HL-60 (cell line): ENCODE data around the gene AAK1.

ENCODE experiments used
- DNase-seq, 2 experiments: peaks; one replicate each; pipeline ENCODE4 v3.0.0-alpha.2; 2010 to 2020; ENCODE audit warnings: low read depth in 1 of 2, low spot score in 1 of 2
- H3K27ac ChIP-seq: fragments of 250-450 bp; sonication (Bioruptor Pico); replicated peaks from 2 replicates; pipeline ENCODE4 v1.5.1; 2020; ENCODE audit warnings: mild to moderate bottlenecking, moderate library complexity
- H3K27me3 ChIP-seq: fragments of 250-450 bp; sonication (Bioruptor Pico); 2 replicates; pipeline ENCODE4 v1.5.1; 2021; ENCODE audit warnings: mild to moderate bottlenecking, moderate library complexity; ENCODE audit not compliant: insufficient read depth, poor library complexity, severe bottlenecking
- H3K4me3 ChIP-seq: replicated peaks from 2 replicates; pipeline ENCODE4 v1.5.1; 2011; ENCODE audit warnings: mild to moderate bottlenecking, control low read depth, low read length; ENCODE audit not compliant: insufficient read depth
- CTCF ChIP-seq: IDR thresholded peaks from one replicate; pipeline ENCODE4 v1.5.1; 2011; ENCODE audit warnings: low read length, control low read depth, inconsistent platforms; ENCODE audit not compliant: insufficient read depth
- GABPA ChIP-seq: IDR thresholded peaks from 2 replicates; pipeline ENCODE4 v1.6.1; 2012; ENCODE audit warnings: low read depth
- POLR2AphosphoS5 ChIP-seq: IDR thresholded peaks from 2 replicates; pipeline ENCODE4 v1.6.1; 2012; ENCODE audit warnings: low read depth
- REST ChIP-seq: IDR thresholded peaks from 2 replicates; pipeline ENCODE4 v1.6.1; 2012; ENCODE audit warnings: low read depth; ENCODE audit not compliant: insufficient replicate concordance
- SPI1 ChIP-seq: IDR thresholded peaks from 2 replicates; pipeline ENCODE4 v1.6.1; 2012; ENCODE audit warnings: low read depth, mild to moderate bottlenecking, borderline replicate concordance

The AAK1 gene

GRCh38 chr2:69597105-69597504 lies 46.4 kb downstream of the AAK1 start:
- DNase-seq, result no peak
- no peaks in the 10 kb centered on the region for H3K27me3 ChIP-seq
- H3K4me3 ChIP-seq, result no peak overlapping the region
- TF ChIP-seq POLR2AphosphoS5 (no peak), GABPA (no peak), REST (no peak), CTCF (no peak), SPI1 (no peak)
- H3K27ac ChIP-seq, result no peak overlapping the region

- no peaks in the 10 kb centered on the region for H3K27me3 ChIP-seq
- H3K27ac ChIP-seq, result no peak overlapping the region
- no peak overlapping the region for H3K4me3 ChIP-seq
- DNase-seq, result no peak
- TF ChIP-seq CTCF, result no peak
- TF ChIP-seq GABPA, result no peak
- TF ChIP-seq POLR2AphosphoS5, result no peak
- TF ChIP-seq REST, result no peak
- TF ChIP-seq SPI1, result no peak
Measured at GRCh38 chr2:69594341-69594740, 49.2 kb downstream of the AAK1 start.

GRCh38 chr2:69592511-69592910 lies 51.0 kb downstream of the AAK1 start:
- Histone ChIP-seq H3K27me3 (no peaks in the 10 kb centered on the region), H3K4me3 (no peak overlapping the region), H3K27ac (no peak overlapping the region)
- DNase-seq, result no peak
- TF ChIP-seq POLR2AphosphoS5 (no peak), GABPA (no peak), SPI1 (no peak), REST (no peak), CTCF (no peak)
